ENCODE data around the gene FGF9.

Gene FGF9

DNA sequence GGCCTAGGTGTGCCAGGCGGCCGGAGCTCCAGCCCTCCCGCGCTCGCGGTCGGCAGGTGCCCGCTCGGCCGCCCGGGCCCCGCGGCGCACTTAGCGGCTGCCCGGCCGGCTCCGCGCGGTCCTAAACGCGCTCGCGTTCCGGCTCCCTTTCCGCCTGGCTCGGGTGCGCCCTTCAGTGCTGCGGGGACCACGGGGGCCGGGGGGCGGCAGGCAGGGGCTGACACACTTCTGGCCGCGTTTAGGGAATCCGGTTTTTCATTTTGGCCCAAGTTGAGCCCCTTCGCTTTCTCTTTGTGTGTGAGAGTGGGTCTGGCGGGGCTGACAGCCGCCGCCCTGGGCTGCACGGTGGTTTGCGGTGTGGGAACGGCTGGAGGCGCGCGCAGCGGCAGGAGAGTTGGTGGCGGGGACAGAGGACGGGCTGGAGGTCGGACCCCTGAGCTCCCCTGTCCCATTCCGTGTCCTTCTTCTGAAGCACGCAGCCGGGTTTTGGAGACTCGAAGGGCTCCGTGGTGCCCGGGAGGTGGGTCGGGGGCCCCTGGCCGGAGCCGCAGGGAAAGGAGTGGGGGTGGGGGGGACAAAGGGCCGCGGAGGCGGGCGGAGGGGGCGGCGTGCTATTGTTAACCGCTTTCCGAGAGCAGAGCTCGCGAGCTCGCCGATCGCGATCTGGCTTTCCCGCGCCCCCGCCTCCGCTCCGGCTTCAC, 3.1 kb downstream of the FGF9 start:
- DNase-seq (ENCODE audit: insufficient read length, low spot score) (peak; percentile 64), FAIRE-seq (peak; percentile 65)
- TF ChIP-seq TAF1 (IDR thresholded peaks at IDR 0.05; ENCODE audit: low read depth, low read length) (no peak), POLR2AphosphoS5 (IDR thresholded peaks at IDR 0.05; ENCODE audit: low read depth, low read length) (no peak), POLR2A (IDR thresholded peaks at IDR 0.05; ENCODE audit: low read depth, low read length) (no peak), POU2F2 (IDR thresholded peaks at IDR 0.05; ENCODE audit: low read depth, low read length) (no peak), PAX5 (IDR thresholded peaks at IDR 0.05; ENCODE audit: insufficient read depth, low read length, severe bottlenecking) (no peak), SPI1 (IDR thresholded peaks at IDR 0.05; ENCODE audit: low read depth, low read length) (no peak)

GRCh38 chr13:21674490-21675009, 3.7 kb downstream of the FGF9 start:
- DNase-seq (ENCODE audit: insufficient read length, low spot score) (no peak), FAIRE-seq (no peak)
- no peak for TF ChIP-seq PAX5 (IDR thresholded peaks at IDR 0.05; ENCODE audit: insufficient read depth, low read length, severe bottlenecking)
- no peak for TF ChIP-seq POLR2AphosphoS5 (IDR thresholded peaks at IDR 0.05; ENCODE audit: low read depth, low read length)
- no peak for TF ChIP-seq SPI1 (IDR thresholded peaks at IDR 0.05; ENCODE audit: low read depth, low read length)
- no peak for TF ChIP-seq TAF1 (IDR thresholded peaks at IDR 0.05; ENCODE audit: low read depth, low read length)
- TF ChIP-seq POLR2A (IDR thresholded peaks at IDR 0.05; ENCODE audit: low read depth, low read length) = no peak
- no peak for TF ChIP-seq POU2F2 (IDR thresholded peaks at IDR 0.05; ENCODE audit: low read depth, low read length)

- DNase-seq (ENCODE audit: insufficient read length, low spot score) (no peak), FAIRE-seq (no peak)
Measured at GRCh38 chr13:21675095-21675991, 4.5 kb downstream of the FGF9 start.

DNA sequence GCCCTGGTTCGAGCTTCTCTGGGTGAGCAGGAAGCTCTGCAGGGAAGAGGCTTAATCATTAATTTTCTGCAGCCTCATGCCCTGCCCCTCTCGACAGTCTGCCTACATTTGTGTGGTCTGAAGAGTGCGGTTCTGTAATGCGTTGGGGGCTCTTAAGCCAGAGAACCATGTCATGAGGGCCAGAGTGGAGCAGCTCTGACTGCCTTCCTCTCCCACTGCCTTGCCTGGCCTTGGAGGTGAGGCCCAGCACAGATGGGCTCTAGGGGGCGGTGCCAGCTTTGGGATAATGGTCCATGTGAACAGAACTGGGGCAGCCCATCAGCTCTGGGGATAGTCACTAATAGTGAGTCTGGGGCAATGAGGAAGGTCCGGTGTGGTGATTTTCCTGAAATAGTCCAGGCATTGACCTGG, 5.7 kb downstream of the FGF9 start:
- no peak for DNase-seq (ENCODE audit: insufficient read length, low spot score)
- TF ChIP-seq POU2F2 (IDR thresholded peaks at IDR 0.05; ENCODE audit: low read depth, low read length) (no peak), SPI1 (IDR thresholded peaks at IDR 0.05; ENCODE audit: low read depth, low read length) (no peak), POLR2A (IDR thresholded peaks at IDR 0.05; ENCODE audit: low read depth, low read length) (no peak)
- no peak for FAIRE-seq

More at GRCh38 chr13:21675095-21675991, 4.5 kb downstream of the FGF9 start:
- TF ChIP-seq POLR2A (IDR thresholded peaks at IDR 0.05; ENCODE audit: low read depth, low read length) (no peak), TAF1 (IDR thresholded peaks at IDR 0.05; ENCODE audit: low read depth, low read length) (no peak), PAX5 (IDR thresholded peaks at IDR 0.05; ENCODE audit: insufficient read depth, low read length, severe bottlenecking) (no peak), POLR2AphosphoS5 (IDR thresholded peaks at IDR 0.05; ENCODE audit: low read depth, low read length) (no peak), POU2F2 (IDR thresholded peaks at IDR 0.05; ENCODE audit: low read depth, low read length) (no peak), SPI1 (IDR thresholded peaks at IDR 0.05; ENCODE audit: low read depth, low read length) (no peak)

DNA sequence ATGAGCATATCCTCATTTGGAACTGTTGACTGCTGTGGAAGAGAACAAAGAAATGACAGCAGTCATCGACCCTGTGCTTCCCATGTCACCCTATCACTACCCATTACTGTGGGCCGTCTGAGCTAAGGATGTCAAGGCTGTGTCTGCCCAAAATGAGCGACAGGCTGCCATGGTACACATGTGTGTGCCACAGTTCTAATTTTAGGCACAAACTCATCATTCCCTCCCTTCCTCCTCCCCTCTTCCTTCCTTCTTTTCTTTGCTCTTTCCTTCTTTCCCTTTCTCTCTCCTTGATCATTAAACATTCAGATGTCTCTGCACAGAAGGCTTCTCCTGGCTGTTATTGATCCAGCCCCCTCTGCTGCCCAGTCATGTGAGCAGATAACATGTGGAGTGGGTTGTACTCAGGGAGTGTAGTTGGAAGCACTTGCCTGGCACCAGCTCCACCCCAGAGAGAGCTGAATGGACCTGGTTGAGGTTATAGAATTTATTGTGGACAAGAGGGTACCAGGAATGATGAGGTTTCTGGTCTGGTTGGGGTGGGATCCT, 6.3 kb downstream of the FGF9 start:
- no peak for TF ChIP-seq POU2F2 (IDR thresholded peaks at IDR 0.05; ENCODE audit: low read depth, low read length)
- no peak for TF ChIP-seq POLR2A (IDR thresholded peaks at IDR 0.05; ENCODE audit: low read depth, low read length)
- TF ChIP-seq PAX5 (IDR thresholded peaks at IDR 0.05; ENCODE audit: insufficient read depth, low read length, severe bottlenecking) = no peak
- TF ChIP-seq POLR2AphosphoS5 (IDR thresholded peaks at IDR 0.05; ENCODE audit: low read depth, low read length) = no peak
- TF ChIP-seq TAF1 (IDR thresholded peaks at IDR 0.05; ENCODE audit: low read depth, low read length) = no peak
- TF ChIP-seq SPI1 (IDR thresholded peaks at IDR 0.05; ENCODE audit: low read depth, low read length) = no peak
- DNase-seq (ENCODE audit: insufficient read length, low spot score) (no peak), FAIRE-seq (no peak)

- TF ChIP-seq POLR2AphosphoS5 (IDR thresholded peaks at IDR 0.05; ENCODE audit: low read depth, low read length) (no peak), POLR2A (IDR thresholded peaks at IDR 0.05; ENCODE audit: low read depth, low read length) (no peak), PAX5 (IDR thresholded peaks at IDR 0.05; ENCODE audit: insufficient read depth, low read length, severe bottlenecking) (no peak), TAF1 (IDR thresholded peaks at IDR 0.05; ENCODE audit: low read depth, low read length) (no peak), SPI1 (IDR thresholded peaks at IDR 0.05; ENCODE audit: low read depth, low read length) (no peak), POU2F2 (IDR thresholded peaks at IDR 0.05; ENCODE audit: low read depth, low read length) (no peak)
- FAIRE-seq (no peak), DNase-seq (ENCODE audit: insufficient read length, low spot score) (no peak)
Measured at GRCh38 chr13:21683034-21683733, 12.3 kb downstream of the FGF9 start.

GRCh38 chr13:21684576-21684975, 13.7 kb downstream of the FGF9 start:
- DNase-seq (ENCODE audit: insufficient read length, low spot score) (no peak), FAIRE-seq (no peak)
- TF ChIP-seq SPI1 (IDR thresholded peaks at IDR 0.05; ENCODE audit: low read depth, low read length) = no peak
- TF ChIP-seq TAF1 (IDR thresholded peaks at IDR 0.05; ENCODE audit: low read depth, low read length) = no peak
- TF ChIP-seq POLR2AphosphoS5 (IDR thresholded peaks at IDR 0.05; ENCODE audit: low read depth, low read length) = no peak
- TF ChIP-seq POLR2A (IDR thresholded peaks at IDR 0.05; ENCODE audit: low read depth, low read length) = no peak
- TF ChIP-seq PAX5 (IDR thresholded peaks at IDR 0.05; ENCODE audit: insufficient read depth, low read length, severe bottlenecking) = no peak
- TF ChIP-seq POU2F2 (IDR thresholded peaks at IDR 0.05; ENCODE audit: low read depth, low read length) = no peak

DNA sequence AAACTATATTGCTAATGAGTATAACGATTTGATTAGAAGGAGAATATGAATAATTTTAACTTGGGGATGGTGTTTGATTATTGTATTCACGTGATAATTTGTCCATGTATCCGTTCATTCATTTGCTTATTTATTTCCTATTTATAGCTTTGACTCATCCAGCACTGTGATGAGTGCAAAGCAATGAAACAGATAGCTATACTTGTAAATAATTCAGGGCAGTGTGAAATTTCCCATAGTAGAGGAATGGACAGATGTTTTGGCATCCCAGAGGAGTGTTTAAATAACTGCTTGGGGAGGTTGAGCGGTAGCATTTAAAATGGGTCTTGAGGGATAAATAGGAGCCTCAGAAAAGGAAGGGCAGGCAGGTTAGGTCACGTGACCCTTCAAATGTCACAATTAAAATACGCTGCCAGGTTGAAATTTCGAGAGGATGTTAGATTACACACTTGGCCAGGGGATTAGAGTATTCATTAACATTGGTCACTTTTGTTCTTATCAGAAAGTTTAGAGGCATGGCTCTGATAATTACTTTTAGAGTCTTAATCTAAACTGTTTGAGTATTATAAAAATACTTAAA, 14.7 kb downstream of the FGF9 start:
- DNase-seq (ENCODE audit: insufficient read length, low spot score) (no peak), FAIRE-seq (no peak)
- TF ChIP-seq POLR2AphosphoS5 (IDR thresholded peaks at IDR 0.05; ENCODE audit: low read depth, low read length) = no peak
- TF ChIP-seq POU2F2 (IDR thresholded peaks at IDR 0.05; ENCODE audit: low read depth, low read length) = no peak
- TF ChIP-seq PAX5 (IDR thresholded peaks at IDR 0.05; ENCODE audit: insufficient read depth, low read length, severe bottlenecking) = no peak
- no peak for TF ChIP-seq POLR2A (IDR thresholded peaks at IDR 0.05; ENCODE audit: low read depth, low read length)
- TF ChIP-seq SPI1 (IDR thresholded peaks at IDR 0.05; ENCODE audit: low read depth, low read length) = no peak
- TF ChIP-seq TAF1 (IDR thresholded peaks at IDR 0.05; ENCODE audit: low read depth, low read length) = no peak
